H1 (cell line): ENCODE measurements around the gene TBC1D24. TPM values are rescaled to one million over a fixed set of nuclear protein-coding genes. Genes with fewer than 3 reads are reported as not detected.

ENCODE experiments used
- CTCF ChIA-PET: fragments of 300-600 bp; sonication (Branson Sonifier 250); formaldehyde crosslinking; loops from one replicate; lab custom pipeline; 2021; ENCODE audit not compliant: partially characterized antibody; lab: Charles Lee
- POLR2A ChIA-PET: fragments of 300-600 bp; sonication (Branson Sonifier 250); formaldehyde crosslinking; loops from one replicate; lab custom pipeline; 2021; ENCODE audit warnings: inconsistent platforms; ENCODE audit not compliant: partially characterized antibody; lab: Charles Lee
- DNase-seq, 2 experiments: peaks; one replicate each; pipeline versions ENCODE4 v3.0.0 to v3.0.0-alpha.2; 2010 to 2022; ENCODE audit warnings: low spot score in 2 of 2, low read depth in 1 of 2, mixed read lengths in 1 of 2
- FAIRE-seq: peaks from 2 replicates; lab custom pipeline; 2011; peaks lifted over from hg19 to GRCh38; lab: Jason Lieb, UNC
- H2AFZ ChIP-seq: 2 replicates; pipeline ENCODE4 v1.8.1; 2012; ENCODE audit warnings: low read length, inconsistent platforms
- H2AK5ac ChIP-seq: 2 replicates; pipeline ENCODE4 v1.6.1; 2013; ENCODE audit warnings: low read depth, low read length
- H2BK120ac ChIP-seq: replicated peaks from 2 replicates; pipeline ENCODE3; 2013; ENCODE audit warnings: low read depth, low read length, inconsistent platforms
- H2BK12ac ChIP-seq: 2 replicates; pipeline ENCODE4 v1.6.1; 2013; ENCODE audit warnings: low read depth, low read length
- H2BK15ac ChIP-seq: 2 replicates; pipeline ENCODE4 v1.6.1; 2013; ENCODE audit warnings: low read length
- H2BK20ac ChIP-seq: 2 replicates; pipeline ENCODE4 v1.6.1; 2013; ENCODE audit warnings: low read length
- H2BK5ac ChIP-seq: 2 replicates; pipeline ENCODE4 v1.6.1; 2013; ENCODE audit warnings: low read depth, low read length
- H3K14ac ChIP-seq: 2 replicates; pipeline ENCODE4 v1.6.1; 2013; ENCODE audit warnings: inconsistent platforms; ENCODE audit not compliant: insufficient read length
- H3K18ac ChIP-seq: 2 replicates; pipeline ENCODE4 v1.6.1; 2013; ENCODE audit warnings: low read length; ENCODE audit errors: extremely low read depth
- H3K23ac ChIP-seq: 2 replicates; pipeline ENCODE4 v1.6.1; 2013; ENCODE audit warnings: inconsistent platforms; ENCODE audit not compliant: insufficient read length
- H3K23me2 ChIP-seq: 2 replicates; pipeline ENCODE4 v1.6.1; 2013; ENCODE audit warnings: low read depth, low read length
- H3K27ac ChIP-seq: 2 replicates; pipeline ENCODE4 v1.6.1; 2011; ENCODE audit warnings: low read depth, low read length, inconsistent platforms
- H3K27me3 ChIP-seq, 4 experiments: replicated peaks in 1 of 4; 1 replicate in 1 of 4; 2 replicates in 3 of 4; pipeline versions ENCODE4 v1.6.1 to v1.8.1; 2011 to 2013; ENCODE audit warnings: low read length in 3 of 4, mild to moderate bottlenecking in 3 of 4, inconsistent platforms in 2 of 4, mixed read lengths in 2 of 4, moderate library complexity in 1 of 4; ENCODE audit not compliant: control insufficient read depth in 3 of 4, insufficient read depth in 3 of 4; ENCODE audit errors: extremely low read depth in 1 of 4
- H3K36me3 ChIP-seq, 4 experiments: 2 replicates each; pipeline versions ENCODE4 v1.6.1 to v1.8.1; 2011 to 2013; ENCODE audit warnings: mild to moderate bottlenecking in 4 of 4, low read length in 3 of 4, moderate library complexity in 2 of 4, control low read depth in 1 of 4, inconsistent platforms in 1 of 4; ENCODE audit not compliant: insufficient read depth in 4 of 4, control insufficient read depth in 2 of 4
- H3K4ac ChIP-seq: replicated peaks from 2 replicates; pipeline ENCODE3; 2013; ENCODE audit warnings: low read length, low read depth, mixed read lengths, inconsistent platforms; ENCODE audit not compliant: insufficient read length
- H3K4me1 ChIP-seq, 4 experiments: replicated peaks in 1 of 4; 1 replicate in 1 of 4; 2 replicates in 3 of 4; pipeline versions ENCODE4 v1.6.1 to v1.8.1; 2011 to 2013; ENCODE audit warnings: low read length in 3 of 4, inconsistent platforms in 2 of 4, mixed read lengths in 1 of 4; ENCODE audit not compliant: insufficient read depth in 4 of 4, control insufficient read depth in 3 of 4
- H3K4me2 ChIP-seq, 2 experiments: 2 replicates each; pipeline versions ENCODE4 v1.6.1 to v1.8.1; 2011 to 2013; ENCODE audit warnings: low read depth in 2 of 2, low read length in 2 of 2, control low read depth in 1 of 2, inconsistent platforms in 1 of 2, mild to moderate bottlenecking in 1 of 2; ENCODE audit not compliant: insufficient read depth in 1 of 2
- H3K4me3 ChIP-seq, 4 experiments: fragments of 200-600, 300-600 bp in 1 of 4; sonication (generic), shearing (Covaris generic), sonication (Bioruptor Twin) in 1 of 4; 2 replicates each; pipeline versions ENCODE4 v1.5.1 to v1.8.1; 2011 to 2016; ENCODE audit warnings: low read length in 4 of 4, low read depth in 3 of 4, control low read depth in 2 of 4, inconsistent platforms in 2 of 4, mild to moderate bottlenecking in 2 of 4, mixed read lengths in 1 of 4, moderate library complexity in 1 of 4; ENCODE audit not compliant: insufficient read depth in 2 of 4; ENCODE audit errors: extremely low read depth in 1 of 4
- H3K56ac ChIP-seq: replicated peaks from 2 replicates; pipeline ENCODE3; 2013; ENCODE audit warnings: low read depth, mild to moderate bottlenecking, mixed read lengths, low read length, inconsistent platforms; ENCODE audit not compliant: insufficient read length
- H3K79me1 ChIP-seq: 2 replicates; pipeline ENCODE4 v1.6.1; 2013; ENCODE audit warnings: low read depth, low read length, control low read depth
- H3K79me2 ChIP-seq, 2 experiments: 2 replicates each; pipeline versions ENCODE4 v1.6.1 to v1.8.1; 2012 to 2013; ENCODE audit warnings: low read length in 2 of 2, mild to moderate bottlenecking in 2 of 2, inconsistent platforms in 1 of 2; ENCODE audit not compliant: insufficient read depth in 2 of 2, control insufficient read depth in 1 of 2
- H3K9ac ChIP-seq, 4 experiments: replicated peaks in 1 of 4; 1 replicate in 1 of 4; 2 replicates in 3 of 4; pipeline versions ENCODE4 v1.6.1 to v1.8.1; 2011 to 2013; ENCODE audit warnings: low read depth in 3 of 4, low read length in 3 of 4, control low read depth in 2 of 4, mild to moderate bottlenecking in 2 of 4, moderate library complexity in 2 of 4, inconsistent platforms in 1 of 4; ENCODE audit errors: extremely low read depth in 1 of 4
- H3K9me3 ChIP-seq, 2 experiments: 2 replicates each; pipeline versions ENCODE4 v1.6.1 to v1.8.1; 2012 to 2013; ENCODE audit warnings: mild to moderate bottlenecking in 2 of 2, moderate library complexity in 2 of 2, control low read depth in 1 of 2, inconsistent platforms in 1 of 2, low read depth in 1 of 2, low read length in 1 of 2, mixed read lengths in 1 of 2; ENCODE audit not compliant: insufficient read depth in 2 of 2
- H4K20me1 ChIP-seq, 2 experiments: replicated peaks in 1 of 2; 2 replicates each; pipeline versions ENCODE3 to v1.8.1; 2011 to 2013; ENCODE audit warnings: inconsistent platforms in 2 of 2, low read length in 2 of 2, mild to moderate bottlenecking in 1 of 2; ENCODE audit not compliant: insufficient read depth in 2 of 2, control insufficient read depth in 1 of 2
- H4K5ac ChIP-seq: 2 replicates; pipeline ENCODE4 v1.6.1; 2013; ENCODE audit warnings: low read length, low read depth, mixed read lengths, inconsistent platforms; ENCODE audit not compliant: insufficient read length
- H4K8ac ChIP-seq: 2 replicates; pipeline ENCODE4 v1.8.0; 2013; ENCODE audit warnings: mild to moderate bottlenecking, moderate library complexity, low read length, inconsistent platforms; ENCODE audit not compliant: insufficient read depth; ENCODE audit errors: extremely low read depth
- H4K91ac ChIP-seq: replicated peaks from 2 replicates; pipeline ENCODE3; 2013; ENCODE audit warnings: low read length, mixed read lengths, inconsistent platforms; ENCODE audit not compliant: insufficient read length
- BCL11A ChIP-seq, 2 experiments: IDR thresholded peaks; one replicate each; pipeline ENCODE4 v1.6.1; 2011; ENCODE audit warnings: low read depth in 2 of 2, low read length in 2 of 2, mild to moderate bottlenecking in 2 of 2
- CREB1 ChIP-seq: IDR thresholded peaks from 2 replicates; pipeline ENCODE4 v1.6.1; 2012; ENCODE audit warnings: inconsistent platforms
- E2F6 ChIP-seq: IDR thresholded peaks from 2 replicates; pipeline ENCODE4 v1.6.1; 2012; ENCODE audit warnings: inconsistent platforms
- JUN ChIP-seq: IDR thresholded peaks from 2 replicates; pipeline ENCODE4 v1.6.1; 2011; ENCODE audit warnings: low read depth, mild to moderate bottlenecking, improper control_type of control experiment, low read length
- KDM5A ChIP-seq: fragments of 200-600 bp; IDR thresholded peaks from 2 replicates; pipeline ENCODE4 v1.7.1; 2012; ENCODE audit warnings: mild to moderate bottlenecking, low read length, inconsistent platforms, mixed read lengths
- RXRA ChIP-seq: IDR thresholded peaks from 2 replicates; pipeline ENCODE4 v1.6.1; 2011; ENCODE audit warnings: low read depth, mild to moderate bottlenecking, low read length, moderate library complexity; ENCODE audit not compliant: insufficient read depth
- SP1 ChIP-seq: IDR thresholded peaks from 2 replicates; pipeline ENCODE4 v1.6.1; 2011; ENCODE audit warnings: low read depth, low read length
- SRF ChIP-seq: IDR thresholded peaks from 2 replicates; pipeline ENCODE4 v1.6.1; 2011; ENCODE audit warnings: mild to moderate bottlenecking, low read depth, low read length, moderate library complexity
- TBP ChIP-seq: IDR thresholded peaks from 2 replicates; pipeline ENCODE4 v1.6.1; 2011; ENCODE audit warnings: low read depth, low read length, improper control_type of control experiment
- TCF12 ChIP-seq: IDR thresholded peaks from 2 replicates; pipeline ENCODE4 v1.6.1; 2011; ENCODE audit warnings: low read depth, mild to moderate bottlenecking, low read length
- ZNF274 ChIP-seq: IDR thresholded peaks from 2 replicates; pipeline ENCODE4 v1.7.0; 2012; ENCODE audit warnings: low read length, borderline replicate concordance; ENCODE audit errors: extremely low read depth
- whole genome bisulfite sequencing, 2 experiments: shearing (Covaris generic) in 1 of 2; methylation state at CpG; one replicate each; pipeline versions ENCODE4 v1.1.6 to v1.1.7; 2013 to 2015; ENCODE audit warnings: low lambda C conversion rate in 2 of 2, mixed read lengths in 2 of 2, inconsistent platforms in 1 of 2, low coverage in 1 of 2, missing lambda C conversion rate in 1 of 2; ENCODE audit not compliant: insufficient replicate concordance in 2 of 2, insufficient coverage in 1 of 2, insufficient read length in 1 of 2; ENCODE audit errors: extremely low coverage in 1 of 2, missing lambda C conversion rate in 1 of 2; 5-methylcytosine and 5-hydroxymethylcytosine counted together
- polyA plus RNA-seq, 7 experiments: library from polyadenylated mRNA; depleted of rRNA in 3 of 7; stranded (reverse) in 5 of 7; unstranded in 2 of 7; fragments of >200 nt in 5 of 7; fragments of 200-250 nt in 2 of 7; gene quantifications; 1 replicate in 5 of 7; 2 replicates in 1 of 7; 4 replicates in 1 of 7; pipeline versions ENCODE4 v1.2.1 to v1.2.3, GENCODE V29; 2011 to 2013; ENCODE audit warnings: missing spikeins in 2 of 7, mixed read lengths in 2 of 7
- total RNA-seq: library from RNA; stranded (reverse); fragmentation: NEBNext Ultra II Directional; extraction: Animal tissue kit (Norgen Biotek cat#: 25700); gene quantifications from 2 replicates; pipeline ENCODE4 v1.2.1, GENCODE V29; 2021
- TF ChIP-seq, protein P1 (sequence below): IDR thresholded peaks from 2 replicates; pipeline ENCODE4 v1.6.1; 2011; ENCODE audit warnings: low read depth, mild to moderate bottlenecking, low read length; ENCODE audit not compliant: insufficient read depth

The TBC1D24 gene
- total and polyA plus RNA-seq, 2 of the 8 experiments (the other 6 are each of a cell fraction or from before 2014, with no cell fraction given) = 8.7 to 21.5 TPM

- no peak overlapping the region for H3K14ac ChIP-seq
- no peaks in the 10 kb centered on the region for H3K9me3 ChIP-seq
- POLR2A ChIA-PET = interaction anchor here (0.5 to 1.4 kb wide), 3 partner anchors 9 to 175 kb away, joined by 3 to 4 read pairs (median 3); no protein-coding TSS in a partner anchor
- H4K5ac ChIP-seq = no peak overlapping the region
- H3K36me3 ChIP-seq = peaks cover 31 to 73% (median 57%) of the 10 kb centered on the region in 4 experiments
- H2BK20ac ChIP-seq = no peak overlapping the region
- no peak overlapping the region for H3K18ac ChIP-seq
- H4K8ac ChIP-seq = no peak overlapping the region
- H3K56ac ChIP-seq = no peak overlapping the region
- FAIRE-seq = no peak
- no peak overlapping the region for H2BK120ac ChIP-seq
- H3K79me2 ChIP-seq = no peaks in the 10 kb centered on the region; a peak in 1 of 4 replicates
- peaks cover 6 to 8% of the 10 kb centered on the region in 2 experiments for H4K20me1 ChIP-seq
- H3K27me3 ChIP-seq = no peaks in the 10 kb centered on the region
- no peak overlapping the region for H3K9ac ChIP-seq
- H3K23me2 ChIP-seq = no peaks in the 10 kb centered on the region
- no peak overlapping the region for H3K23ac ChIP-seq
- no peak overlapping the region for H2BK15ac ChIP-seq
- no peak overlapping the region for H3K27ac ChIP-seq
- no peak overlapping the region for H3K4ac ChIP-seq
- no peak overlapping the region for H2BK12ac ChIP-seq
- no peak for DNase-seq
- H4K91ac ChIP-seq = no peak overlapping the region
- H2BK5ac ChIP-seq = no peak overlapping the region
- CTCF ChIA-PET = interaction anchor here (1.4 to 1.5 kb wide), 2 partner anchors 51 to 63 kb away, joined by 4 to 6 read pairs; no protein-coding TSS in a partner anchor
- H2AK5ac ChIP-seq = no peak overlapping the region
- no peak overlapping the region for H3K4me2 ChIP-seq
- H3K4me3 ChIP-seq = no peak overlapping the region
- H3K79me1 ChIP-seq = 0 out of 2 replicates have a peak, but pooled peaks cover 4% of the 10 kb centered on the region
- no peaks in the 10 kb centered on the region for H3K4me1 ChIP-seq
- no peak overlapping the region for H2AFZ ChIP-seq
- 97% methylated on average over 23 of the region's 24 CpGs; no CpG with 5 or more reads in 1 of the 2 experiments for WGBS, 2 experiments
- TF ChIP-seq RXRA (no peak), E2F6 (no peak), SRF (no peak), TCF12 (no peak), CREB1 (no peak), ZNF274 (no peak), BCL11A (IDR thresholded peaks at IDR 0.05; ENCODE audit: low read depth in 2 of 2, low read length in 2 of 2) (no peak), KDM5A (no peak), TBP (no peak), JUN (no peak), SP1 (no peak)
- TF ChIP-seq, protein P1, sequence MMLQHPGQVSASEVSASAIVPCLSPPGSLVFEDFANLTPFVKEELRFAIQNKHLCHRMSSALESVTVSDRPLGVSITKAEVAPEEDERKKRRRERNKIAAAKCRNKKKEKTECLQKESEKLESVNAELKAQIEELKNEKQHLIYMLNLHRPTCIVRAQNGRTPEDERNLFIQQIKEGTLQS = no peak
These were observed 37.7 kb upstream of the TBC1D24 start for GRCh38 chr16:2437032-2437790.
